ENCODE data around the gene PADI3.

DNA sequence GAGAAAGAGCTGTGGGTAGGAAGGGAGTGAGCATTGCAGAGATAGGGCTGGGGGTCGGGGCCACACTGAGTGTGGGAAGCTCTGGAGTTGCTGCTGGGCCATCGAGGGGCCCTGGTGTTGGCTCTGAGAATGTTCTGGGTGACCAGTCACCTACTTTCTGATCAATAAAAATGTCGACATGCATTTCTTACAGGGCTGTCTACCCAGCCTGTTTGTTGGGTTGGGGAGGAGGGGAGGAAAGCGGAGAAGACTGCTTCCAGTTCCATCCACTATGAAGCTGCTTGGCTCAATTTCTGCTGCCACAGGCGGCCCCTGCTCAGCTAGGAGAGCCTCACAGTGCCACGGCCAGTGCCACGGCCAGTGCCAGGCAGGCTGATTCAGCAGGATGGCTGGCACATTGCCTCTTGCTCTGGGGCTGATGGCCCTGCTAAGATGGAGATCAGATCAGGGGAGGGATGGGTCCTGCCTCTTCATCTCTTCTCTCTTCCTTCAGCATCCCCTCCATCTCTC is 3.0 kb upstream of the PADI3 start:
- TF ChIP-seq, protein P1, sequence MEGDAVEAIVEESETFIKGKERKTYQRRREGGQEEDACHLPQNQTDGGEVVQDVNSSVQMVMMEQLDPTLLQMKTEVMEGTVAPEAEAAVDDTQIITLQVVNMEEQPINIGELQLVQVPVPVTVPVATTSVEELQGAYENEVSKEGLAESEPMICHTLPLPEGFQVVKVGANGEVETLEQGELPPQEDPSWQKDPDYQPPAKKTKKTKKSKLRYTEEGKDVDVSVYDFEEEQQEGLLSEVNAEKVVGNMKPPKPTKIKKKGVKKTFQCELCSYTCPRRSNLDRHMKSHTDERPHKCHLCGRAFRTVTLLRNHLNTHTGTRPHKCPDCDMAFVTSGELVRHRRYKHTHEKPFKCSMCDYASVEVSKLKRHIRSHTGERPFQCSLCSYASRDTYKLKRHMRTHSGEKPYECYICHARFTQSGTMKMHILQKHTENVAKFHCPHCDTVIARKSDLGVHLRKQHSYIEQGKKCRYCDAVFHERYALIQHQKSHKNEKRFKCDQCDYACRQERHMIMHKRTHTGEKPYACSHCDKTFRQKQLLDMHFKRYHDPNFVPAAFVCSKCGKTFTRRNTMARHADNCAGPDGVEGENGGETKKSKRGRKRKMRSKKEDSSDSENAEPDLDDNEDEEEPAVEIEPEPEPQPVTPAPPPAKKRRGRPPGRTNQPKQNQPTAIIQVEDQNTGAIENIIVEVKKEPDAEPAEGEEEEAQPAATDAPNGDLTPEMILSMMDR (IDR thresholded peaks at IDR 0.05) = no peak
- TF ChIP-seq POLR2AphosphoS5 (IDR thresholded peaks at IDR 0.05) = peak; percentile 41
